GM18498 (cell line): ENCODE results near the gene FN3K.

ENCODE experiments used
- ATAC-seq: cut with Tn5 transposase; IDR thresholded peaks from one replicate; pipeline ENCODE4 v1.9.1; 2021; ENCODE audit warnings: mild to moderate bottlenecking, moderate library complexity; ENCODE audit not compliant: unreplicated experiment

FN3K gene

DNA sequence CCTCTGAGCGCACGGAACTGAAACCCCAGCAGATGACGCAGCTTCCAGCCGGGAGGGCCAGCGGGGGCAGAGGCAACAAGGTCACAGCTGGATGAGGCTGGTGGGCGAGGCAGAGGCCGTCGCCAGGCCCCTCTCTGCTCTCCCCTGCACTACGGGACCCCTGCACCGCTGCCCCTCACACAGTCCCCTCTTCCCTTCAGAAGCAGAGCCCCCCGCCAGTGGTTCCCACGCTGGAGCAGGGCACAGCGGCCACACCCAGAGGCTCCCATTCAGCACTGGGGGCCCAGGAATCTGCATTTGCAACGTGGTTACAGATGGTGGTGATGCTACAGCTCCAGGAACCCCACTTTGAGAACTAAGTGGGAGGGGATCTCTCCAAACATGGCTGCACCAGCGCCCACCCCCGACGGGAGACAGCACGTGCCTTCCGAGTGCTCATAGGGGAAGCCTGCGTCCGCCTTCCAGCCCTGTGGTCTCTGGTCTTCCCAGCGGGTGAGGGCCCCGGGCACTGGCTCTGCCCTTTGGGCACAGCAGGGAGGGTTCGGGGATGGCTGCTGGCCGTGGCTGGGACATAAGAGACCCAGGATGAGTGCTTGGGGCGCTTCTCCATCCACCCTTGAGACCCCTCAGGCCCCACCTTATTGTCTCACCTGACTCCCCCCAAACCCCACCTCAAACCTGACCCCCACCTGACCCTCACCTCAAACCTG lies 32.2 kb upstream of the FN3K start:
- ATAC-seq = no peak

DNA sequence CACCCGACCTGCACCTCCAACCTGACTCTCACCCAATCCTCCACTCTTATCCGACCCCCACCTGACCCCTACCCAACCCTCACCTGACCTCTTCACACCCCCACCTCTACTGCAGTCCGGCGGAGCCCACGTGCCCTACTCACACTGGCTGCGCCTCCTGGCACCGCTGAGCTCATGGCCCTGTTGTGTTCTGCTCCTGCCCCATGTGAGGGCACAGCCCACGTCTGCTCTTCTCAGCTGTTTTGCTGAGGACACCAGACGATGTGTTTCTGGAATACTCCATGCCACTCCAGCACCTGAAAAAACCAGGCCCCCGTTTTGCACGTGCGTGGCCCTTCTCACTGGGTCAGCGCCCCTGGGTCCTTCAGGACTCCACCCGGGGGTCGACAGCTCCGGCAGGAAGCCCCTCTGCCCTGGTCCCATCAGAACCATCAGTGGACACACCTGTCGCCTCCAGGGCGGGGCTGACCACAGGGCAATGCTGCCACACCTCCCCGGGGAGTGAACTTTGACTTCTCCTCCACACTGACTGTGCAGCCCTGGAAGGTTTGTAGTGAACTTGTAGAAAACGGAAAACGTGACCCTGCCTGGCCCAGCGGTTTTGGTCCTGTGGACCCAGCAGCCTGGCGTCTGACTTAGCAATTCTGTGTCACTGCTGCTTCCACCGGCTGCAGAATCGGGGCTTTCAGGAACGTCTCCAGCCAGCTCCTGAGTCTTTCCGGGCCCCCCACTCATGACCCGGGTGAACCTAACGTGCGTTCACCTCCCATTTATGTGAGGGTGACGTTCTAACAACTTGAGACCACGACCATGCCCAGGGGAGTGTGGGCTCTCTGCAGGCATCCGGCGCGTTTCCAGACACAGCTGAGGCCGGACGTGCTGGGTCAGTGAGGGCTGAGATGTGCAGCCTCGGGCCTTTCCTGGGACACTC lies 31.2 kb upstream of the FN3K start:
- no peak for ATAC-seq

- no peak for ATAC-seq
Measured at GRCh38 chr17:82704886-82705285, 30.5 kb upstream of the FN3K start.

GRCh38 chr17:82705756-82706155 lies 29.7 kb upstream of the FN3K start:
- no peak for ATAC-seq

GRCh38 chr17:82709024-82709675 lies 26.3 kb upstream of the FN3K start:
- ATAC-seq = no peak

DNA sequence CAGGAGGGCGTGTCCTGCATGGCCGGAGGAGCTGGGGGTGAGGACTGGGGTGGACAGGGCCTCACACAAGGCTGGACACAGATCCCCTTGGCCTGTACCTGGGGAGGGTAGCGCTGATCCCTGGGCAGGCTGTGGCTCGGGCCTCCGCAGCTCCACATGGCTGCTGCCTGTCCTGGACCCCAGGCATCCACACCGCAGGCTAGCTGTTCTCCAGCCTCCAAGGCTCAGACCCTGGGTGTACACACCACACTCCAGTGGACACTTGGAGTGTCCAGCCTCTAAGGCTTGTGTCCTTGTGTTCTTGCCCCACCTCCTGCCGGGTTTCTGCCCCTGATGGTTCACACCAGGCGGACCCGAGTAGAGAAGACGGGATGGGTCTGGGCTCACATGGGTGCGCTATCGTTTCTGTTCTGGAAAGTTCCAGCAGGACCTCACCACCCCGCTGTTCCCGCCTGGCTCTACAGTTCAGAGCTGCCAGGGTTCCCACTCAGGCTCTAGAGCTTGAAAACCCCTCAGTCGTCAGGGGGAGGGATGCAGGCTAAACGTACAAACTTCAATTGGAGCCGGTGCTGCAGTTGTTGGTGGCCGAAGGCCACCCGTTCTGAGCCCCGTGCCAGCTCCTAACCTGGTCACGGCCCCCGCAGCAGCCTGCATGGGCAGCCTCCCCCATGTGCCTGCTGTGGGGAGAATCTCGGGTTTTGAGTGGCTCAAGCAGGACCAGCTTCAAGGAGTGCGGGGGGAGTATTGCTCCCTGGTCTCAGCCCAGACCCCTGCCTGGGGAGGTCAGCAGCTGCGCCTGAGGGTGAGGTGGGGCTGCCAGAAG lies 25.5 kb upstream of the FN3K start:
- no peak for ATAC-seq

GRCh38 chr17:82710499-82711232 lies 24.7 kb upstream of the FN3K start:
- no peak for ATAC-seq

DNA sequence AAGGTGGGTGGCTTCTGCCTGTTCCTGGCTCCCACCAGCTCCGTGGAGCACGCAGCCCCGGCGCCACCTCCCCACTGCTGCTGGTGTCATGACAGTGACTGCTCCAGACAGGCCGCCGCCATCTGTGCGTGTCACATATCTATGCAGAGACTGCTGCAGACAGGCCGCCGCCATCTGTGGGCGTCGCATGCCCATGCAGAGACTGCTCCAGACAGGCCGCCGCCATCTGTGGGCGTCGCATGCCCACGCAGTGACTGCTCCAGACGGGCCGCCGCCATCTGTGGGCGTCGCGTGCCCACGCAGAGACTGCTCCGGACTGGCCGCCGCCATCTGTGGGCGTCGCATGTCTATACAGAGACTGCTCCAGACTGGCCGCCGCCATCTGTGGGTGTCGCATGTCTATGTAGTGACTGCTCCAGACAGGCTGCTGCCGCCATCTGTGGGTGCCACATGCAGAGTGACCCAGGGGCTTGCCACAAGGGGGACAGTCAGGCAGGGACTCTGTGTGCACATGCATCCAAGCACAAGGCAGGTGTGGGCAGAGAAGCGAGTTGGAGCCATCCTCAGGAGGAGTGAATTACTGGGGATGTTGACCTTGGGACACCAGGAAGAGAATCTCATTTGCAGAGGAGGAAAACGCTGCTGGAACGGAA lies 22.2 kb upstream of the FN3K start:
- ATAC-seq = no peak

- peak; percentile 79 for ATAC-seq
Measured at GRCh38 chr17:82716203-82717010, 19.0 kb upstream of the FN3K start, which contains the start of gene FN3KRP. Gene FN3KRP (plus strand): TSS chr17:82716706. CDS start chr17:82716756, 50 bp downstream.

- no peak for ATAC-seq
Measured at GRCh38 chr17:82718986-82719685, 16.3 kb upstream of the FN3K start.

DNA sequence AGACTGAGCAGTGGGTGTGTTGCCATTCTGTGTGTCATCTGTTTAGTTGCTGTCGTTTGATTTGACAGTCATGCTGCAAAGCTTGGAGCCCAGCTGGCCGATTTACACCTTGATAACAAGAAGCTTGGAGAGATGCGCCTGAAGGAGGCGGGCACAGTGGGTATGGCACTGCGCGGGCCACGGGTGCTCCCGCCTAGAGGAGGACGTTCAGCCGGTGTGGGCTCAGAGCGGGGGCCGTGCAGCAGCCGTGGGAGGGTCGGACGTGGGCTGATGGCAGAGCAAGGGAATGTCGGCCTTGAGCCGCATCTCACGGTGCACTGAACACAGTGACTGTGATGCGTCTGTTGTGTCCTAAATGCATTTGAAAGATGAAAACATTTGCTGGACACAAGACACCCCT lies 15.2 kb upstream of the FN3K start:
- ATAC-seq = no peak

DNA sequence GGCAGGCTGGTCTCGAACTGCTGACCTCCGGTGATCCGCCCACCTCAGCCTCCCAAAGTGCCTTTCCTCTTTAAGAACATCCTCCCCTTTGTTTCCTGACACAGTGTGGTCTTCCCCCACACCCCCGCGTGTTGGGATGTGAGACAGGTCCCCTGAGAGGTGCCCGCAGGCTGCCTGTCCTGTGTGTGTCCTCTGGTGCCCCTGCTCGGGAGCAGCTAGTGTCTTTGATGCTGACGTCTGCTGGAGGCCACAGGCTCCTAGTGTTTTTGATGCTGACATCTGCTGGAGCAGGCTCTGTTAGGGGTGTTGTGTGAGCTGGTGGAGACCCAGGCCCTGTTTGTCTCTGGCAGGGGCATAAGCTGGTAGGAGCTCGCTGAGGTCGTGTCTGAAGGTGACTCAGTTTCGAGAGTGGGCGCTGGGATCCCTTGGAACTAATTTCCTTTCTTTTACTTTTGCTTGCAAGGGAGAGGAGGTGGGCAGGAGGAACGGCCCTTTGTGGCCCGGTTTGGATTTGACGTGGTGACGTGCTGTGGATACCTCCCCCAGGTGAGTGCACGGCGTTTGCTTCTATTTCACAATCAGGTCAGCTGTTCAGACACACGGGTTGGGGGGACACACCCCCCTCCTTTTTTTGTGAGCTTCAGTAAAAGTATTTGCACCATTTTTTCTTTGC lies 12.9 kb upstream of the FN3K start:
- no peak for ATAC-seq

DNA sequence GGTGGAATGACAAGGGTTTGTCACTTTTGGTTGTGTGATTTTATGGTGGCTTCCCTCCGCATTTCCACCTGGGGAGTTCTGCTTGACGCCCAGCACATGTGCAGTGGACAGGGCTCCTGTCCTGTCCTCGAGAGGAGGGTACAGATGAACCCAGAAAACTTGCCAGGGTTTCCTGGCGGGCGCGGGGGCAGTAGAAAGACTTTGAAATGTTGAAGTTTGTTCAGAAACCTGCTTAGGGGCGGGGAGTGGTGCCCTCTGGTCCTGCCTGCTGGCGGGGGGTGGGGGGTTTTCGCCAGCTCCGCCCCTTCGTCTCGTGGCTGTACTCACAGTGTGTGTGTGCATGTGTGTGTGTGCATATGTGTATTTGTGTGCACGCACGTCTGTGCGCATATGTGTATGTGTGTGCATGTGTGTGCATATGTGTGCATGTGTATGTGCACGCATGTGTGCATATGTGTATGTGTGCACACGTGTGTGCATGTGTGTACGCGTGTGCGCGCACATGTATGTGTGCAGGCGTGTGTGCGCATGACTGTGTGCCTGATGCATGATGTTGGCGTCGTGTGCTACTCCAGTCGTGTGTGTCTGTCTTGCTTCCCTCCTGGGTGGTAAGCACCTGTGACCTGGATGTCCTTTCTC lies 12.1 kb upstream of the FN3K start:
- ATAC-seq = no peak

DNA sequence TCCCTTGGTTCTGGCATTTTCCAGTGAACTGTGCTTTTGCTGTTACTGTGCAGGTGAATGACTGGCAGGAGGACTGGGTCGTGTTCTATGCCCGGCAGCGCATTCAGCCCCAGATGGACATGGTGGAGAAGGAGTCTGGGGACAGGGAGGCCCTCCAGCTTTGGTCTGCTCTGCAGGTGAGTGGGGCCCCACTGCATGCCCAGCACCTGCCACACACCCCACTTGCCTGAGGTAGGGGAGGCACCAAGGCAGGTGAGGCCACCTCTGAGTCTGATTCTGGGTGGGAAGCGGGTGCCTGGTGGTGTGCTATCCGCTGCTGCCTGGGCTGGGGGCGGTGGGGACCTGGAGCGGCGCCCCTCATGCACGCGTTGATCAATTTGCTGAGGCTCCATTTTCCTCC lies 9.0 kb upstream of the FN3K start:
- ATAC-seq = no peak

- ATAC-seq = no peak
Measured at GRCh38 chr17:82729479-82730260, 5.7 kb upstream of the FN3K start.

- no peak for ATAC-seq
Measured at GRCh38 chr17:82732118-82732743, 3.2 kb upstream of the FN3K start.
